Stimulated activated CD4-positive, alpha-beta T cell treated with anti-CD3 and anti-CD28 coated beads, TNF-alpha, amount 100 ng/mL, for 4 hours (primary cell): ENCODE results near the gene APP.
"Not testable (repeated sequence)": the region's sequence is repeated elsewhere in the genome, so short reads cannot be mapped to it uniquely, and the experiment has no call there.

ENCODE experiments used
- DNase-seq, 3 experiments: peaks; one replicate each; pipeline ENCODE4 v3.0.0-alpha.2; 2020; ENCODE audit warnings: low read depth in 3 of 3

The APP gene

DNA sequence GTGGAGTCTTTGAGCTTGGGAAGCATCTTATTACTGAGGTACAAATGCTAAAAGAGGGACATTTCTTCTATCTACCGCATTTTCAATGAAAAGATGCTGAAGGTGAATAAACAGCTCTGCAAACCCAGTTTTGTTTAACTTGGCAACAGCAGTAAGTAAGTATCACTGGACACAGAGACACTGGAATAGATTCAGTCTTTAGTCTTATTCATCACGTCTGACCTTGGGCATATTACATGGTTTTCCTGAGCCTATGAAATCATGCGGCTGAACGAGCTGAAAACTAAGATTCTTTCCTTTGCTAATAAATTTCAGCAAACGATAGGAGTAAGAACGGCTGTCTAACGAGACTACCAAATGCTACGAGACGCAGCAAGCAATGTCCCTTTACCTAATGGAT is 228.4 kb downstream of the APP start:
- no peak for DNase-seq

DNA sequence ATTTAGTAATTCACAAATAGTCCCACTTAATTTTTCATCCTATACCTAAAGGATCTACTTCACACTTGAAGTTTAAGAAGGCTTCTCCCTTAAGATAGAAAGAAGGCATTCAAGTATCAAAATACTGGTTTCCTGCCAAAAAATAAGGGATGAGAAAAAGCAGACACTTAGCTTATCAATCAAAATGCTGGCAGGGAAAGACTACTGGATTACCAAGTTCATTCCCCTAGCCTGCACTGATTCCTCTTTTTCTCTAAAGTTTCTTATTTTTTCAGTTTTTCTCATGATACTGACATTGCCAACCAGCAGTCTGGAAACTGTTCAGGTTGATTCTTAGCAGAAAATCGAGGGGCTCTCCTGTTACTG is 231.2 kb downstream of the APP start:
- no peak for DNase-seq

DNA sequence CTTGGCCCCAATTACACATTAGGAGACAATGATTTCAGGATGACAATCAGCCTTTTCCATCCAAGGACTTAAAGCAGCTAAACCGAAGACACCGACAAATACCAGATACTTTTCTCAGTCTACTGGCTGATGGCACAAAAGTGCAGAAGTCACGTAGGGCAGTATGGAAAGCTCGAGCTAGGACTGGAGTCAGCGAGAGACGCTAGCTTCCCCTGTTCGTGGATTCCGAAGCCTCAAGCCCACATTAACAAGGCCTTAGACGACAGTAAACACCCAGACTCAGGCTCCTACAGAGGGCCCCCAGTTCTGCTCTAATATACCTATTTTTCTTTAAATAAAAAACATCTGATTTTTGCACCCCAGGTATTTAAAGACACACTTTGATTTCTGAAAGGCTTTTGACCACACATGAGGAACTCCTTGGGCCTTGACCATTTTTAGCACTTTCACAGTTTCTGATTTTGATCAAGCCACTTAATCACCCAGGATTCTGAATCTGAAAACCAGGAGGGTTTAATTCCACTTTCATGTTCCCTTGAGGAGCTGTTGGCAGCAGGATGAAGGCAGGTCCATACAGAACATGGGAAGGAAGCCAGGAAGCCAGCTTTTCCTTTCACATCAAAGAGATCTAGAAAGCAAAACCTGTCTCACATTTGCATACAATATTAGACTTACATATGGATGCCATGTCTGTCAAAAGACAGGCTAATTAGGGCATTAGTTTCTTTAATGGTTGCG is 231.7 kb downstream of the APP start:
- no peak for DNase-seq

DNA sequence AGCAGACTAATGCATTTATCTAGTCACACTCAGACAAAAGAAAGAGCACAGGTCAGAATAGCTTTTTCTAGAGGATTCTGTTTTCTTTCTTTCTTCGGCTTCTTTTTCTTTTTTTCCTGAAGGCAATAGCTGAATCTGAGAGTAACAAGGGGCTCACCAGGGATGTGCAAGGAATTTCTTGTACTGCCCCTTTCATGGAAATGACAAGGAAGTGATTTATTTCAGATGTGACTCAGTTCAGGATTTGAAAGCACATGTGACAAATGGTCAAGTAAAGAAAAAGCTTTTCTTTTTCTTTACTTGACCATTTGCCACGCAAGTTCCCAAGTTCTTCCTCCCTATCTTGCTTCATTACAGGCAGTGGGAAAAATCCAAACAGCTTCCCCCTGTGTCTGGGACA is 233.8 kb downstream of the APP start:
- no peak for DNase-seq

DNA sequence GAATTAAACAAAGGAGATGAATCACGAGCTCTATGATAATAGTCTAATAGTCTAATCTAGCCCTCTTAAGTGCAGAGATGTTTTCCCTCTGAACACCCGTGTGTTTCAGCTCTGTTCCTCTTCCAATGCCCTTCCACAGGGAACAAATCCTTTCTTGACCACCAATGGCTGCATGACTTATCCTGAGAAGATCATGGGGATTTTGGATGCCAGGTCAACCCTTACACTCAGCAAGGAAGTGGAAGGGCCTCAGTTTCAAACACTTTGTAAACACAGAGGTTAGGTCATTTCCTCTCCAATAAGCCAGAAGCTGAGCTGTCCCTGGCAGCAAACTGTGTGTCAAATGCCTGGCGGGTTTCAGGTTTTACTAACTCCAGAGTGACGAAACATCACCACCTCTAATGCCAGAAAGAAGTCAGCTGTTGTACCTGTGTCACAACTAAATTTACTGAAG is 235.8 kb downstream of the APP start:
- DNase-seq: no peak

DNA sequence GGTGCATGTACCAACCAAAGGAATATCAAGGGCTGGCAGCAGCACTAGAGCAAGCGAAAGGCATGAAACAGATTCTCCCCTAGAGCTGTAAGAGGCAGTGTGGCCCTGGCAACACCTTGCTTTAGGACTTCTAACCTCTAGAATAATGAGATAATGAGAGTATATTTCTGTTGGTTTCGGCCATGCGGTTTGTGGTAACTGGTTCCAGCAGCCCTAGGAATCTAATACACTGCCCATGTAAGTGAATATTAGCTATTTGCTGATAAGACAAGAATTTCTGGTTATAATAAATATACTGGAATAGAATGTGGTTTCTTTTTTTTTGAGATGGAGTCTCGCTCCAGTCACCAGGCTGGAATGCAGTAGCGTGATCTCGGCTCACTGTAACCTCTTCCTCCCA is 236.4 kb downstream of the APP start:
- no peak for DNase-seq

DNA sequence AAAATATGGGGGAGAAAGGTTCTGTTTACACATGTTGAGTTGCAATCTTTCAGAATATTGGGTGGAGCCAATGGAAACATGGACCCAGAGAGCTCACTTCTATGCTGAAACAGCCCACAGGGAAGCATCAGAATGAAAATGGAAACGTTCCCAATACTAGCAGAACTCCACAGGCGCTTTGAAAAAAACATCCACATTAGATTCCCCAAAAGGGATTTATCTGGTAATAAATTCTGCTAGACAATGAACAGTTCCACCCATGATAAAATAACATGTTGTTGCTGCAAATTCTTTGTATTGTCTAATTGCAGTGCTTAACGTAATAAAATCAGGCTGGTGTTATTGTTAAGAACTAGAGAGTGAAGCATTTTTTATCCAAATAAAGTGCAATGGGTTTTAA is 238.8 kb downstream of the APP start:
- DNase-seq: no peak

DNA sequence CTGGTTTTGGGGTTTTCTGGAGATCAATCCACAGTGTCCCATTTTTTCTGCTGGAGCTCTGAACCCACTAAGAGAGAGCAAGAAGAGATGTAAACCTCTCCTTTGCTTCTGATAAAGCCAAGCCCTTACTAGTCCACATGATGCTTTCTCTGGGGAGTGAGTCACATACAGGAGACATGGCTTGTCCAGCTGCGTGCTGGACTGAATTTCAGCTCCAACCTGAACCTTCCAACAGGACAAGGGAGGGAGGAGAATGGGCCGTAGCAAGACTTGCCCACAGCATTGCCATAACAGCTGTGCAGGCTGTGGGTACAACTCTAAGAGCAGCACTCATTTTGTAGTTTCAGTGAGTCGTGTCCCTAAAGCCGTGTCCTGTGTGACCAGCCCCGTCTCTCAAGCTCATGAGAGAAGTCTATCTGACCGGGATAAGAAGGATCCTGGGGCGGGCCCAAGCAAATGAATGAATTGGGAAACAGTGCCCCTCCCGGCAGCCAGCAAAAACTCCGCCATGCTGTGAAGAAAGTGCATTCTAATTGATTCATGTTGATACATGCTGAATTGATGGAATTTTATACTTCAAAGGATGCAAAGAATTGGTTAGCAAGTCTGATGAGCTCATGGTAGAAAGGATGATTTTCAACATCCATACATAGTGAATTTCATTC is 240.6 kb downstream of the APP start:
- DNase-seq: no peak

DNA sequence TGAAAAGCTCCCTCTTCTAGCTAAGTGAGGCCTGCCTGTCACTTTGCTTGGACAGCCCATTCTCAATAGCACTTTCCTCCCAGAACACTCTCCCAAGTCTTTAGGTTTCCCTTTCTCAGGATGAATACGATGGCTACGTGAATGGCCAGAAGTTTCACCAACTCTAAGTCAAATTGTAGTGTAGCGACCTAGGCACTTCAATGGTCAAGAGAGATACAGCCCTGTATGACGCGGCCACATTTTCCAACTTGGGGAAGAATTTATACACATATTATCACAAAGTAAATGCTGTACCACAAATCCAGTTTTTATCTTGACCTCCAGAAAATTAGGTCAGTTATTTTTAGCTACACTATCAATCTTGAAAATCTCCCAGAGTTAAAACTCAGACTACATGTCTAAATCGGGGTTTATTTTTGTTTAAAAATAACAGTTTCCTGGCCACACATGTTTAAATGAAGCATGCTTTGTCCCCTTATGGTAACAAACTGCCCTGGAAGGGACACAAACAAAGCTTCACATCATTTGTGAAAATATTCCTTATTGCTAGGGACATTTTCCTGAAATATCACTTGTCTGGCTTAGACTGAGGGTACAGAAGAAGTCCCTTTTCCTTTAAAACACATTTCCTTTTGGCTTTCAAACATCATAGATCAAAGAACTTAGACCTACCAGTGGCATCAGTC is 243.2 kb downstream of the APP start:
- no peak for DNase-seq

DNA sequence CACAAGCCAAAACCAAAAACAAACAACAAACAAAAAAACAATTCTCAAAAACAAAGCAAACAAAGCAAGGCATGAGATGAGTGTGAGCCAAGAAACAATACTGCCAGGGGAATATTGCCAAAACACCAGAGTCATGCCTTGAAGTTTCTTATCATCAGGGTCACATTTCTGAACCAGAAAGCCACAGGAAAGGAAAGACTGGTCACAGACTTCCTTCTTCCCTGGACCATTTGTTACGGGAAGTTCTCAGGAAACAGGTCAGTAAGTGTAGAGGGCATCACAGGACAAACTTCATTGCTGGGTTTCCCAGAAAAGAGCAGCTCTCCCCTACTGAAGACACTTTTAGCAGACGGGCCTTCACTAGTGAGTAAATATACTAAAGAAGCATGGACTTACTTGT is 244.6 kb downstream of the APP start:
- no peak for DNase-seq

DNA sequence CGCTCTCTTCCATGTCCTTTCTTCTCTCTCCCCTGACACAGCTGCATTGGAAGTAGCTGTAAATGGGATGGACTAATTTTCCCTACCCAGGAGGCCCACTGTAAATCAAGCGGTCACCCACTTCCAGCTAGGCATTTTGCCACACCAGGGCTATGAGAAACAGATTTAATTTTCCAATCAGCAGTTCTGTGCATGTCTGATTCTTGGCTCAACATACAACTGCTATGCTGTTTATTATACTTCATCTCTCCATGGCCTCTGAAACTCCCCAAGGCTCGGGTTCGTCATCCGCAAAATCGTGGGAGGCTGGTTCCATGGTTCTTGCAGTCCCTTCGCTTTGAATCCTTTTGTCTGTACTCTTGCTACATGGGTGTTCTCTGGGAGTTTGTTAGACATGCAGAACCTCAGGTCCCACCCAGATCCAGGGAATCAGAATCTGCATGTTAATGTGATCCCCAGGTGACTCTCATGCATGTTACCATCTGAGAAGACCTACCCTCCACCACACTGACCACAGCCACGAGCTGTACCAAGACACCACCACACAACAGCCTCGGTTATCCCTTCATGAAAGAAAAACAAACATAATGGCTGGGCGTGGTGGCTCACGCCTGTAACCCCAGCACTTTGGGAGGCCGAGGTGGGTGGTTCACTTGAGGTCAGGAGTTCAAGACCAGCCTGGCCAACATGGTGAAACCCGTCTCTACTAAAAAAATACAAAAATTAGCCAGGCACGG is 245.3 kb downstream of the APP start:
- no peak for DNase-seq

DNA sequence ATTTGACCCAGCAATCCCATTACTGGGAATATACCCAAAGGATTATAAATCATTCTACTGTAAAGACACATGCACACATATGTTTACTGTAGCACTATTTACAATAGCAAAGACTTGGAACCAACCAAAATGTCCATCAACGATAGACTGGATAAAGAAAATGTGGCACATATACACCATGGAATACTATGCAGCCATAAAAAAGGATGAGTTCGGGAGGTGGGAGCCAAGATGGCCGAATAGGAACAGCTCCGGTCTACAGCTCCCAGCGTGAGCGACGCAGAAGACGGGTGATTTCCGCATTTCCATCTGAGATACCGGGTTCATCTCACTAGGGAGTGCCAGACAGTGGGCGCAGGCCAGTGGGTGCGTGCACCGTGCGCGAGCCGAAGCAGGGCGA is 252.4 kb downstream of the APP start:
- not testable (repeated sequence) for DNase-seq

DNA sequence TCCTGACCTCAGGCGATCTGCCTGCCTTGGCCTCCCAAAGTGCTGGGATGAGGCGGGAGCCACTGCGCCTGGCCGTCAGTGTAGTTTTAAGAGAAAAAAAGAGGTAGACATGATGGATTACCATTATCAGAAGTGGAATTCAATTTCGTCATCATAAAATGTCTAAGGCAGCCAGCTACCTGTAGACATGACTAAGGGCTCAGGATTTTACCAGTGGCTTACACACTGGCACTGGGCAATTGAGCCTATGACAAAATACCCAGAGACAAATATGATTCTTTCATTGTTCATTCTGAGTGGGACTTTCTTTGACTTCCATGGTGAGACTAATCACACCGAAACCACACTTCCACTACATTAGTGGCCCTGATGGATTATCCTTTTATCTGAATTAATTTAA is 254.3 kb downstream of the APP start:
- DNase-seq: no peak

DNA sequence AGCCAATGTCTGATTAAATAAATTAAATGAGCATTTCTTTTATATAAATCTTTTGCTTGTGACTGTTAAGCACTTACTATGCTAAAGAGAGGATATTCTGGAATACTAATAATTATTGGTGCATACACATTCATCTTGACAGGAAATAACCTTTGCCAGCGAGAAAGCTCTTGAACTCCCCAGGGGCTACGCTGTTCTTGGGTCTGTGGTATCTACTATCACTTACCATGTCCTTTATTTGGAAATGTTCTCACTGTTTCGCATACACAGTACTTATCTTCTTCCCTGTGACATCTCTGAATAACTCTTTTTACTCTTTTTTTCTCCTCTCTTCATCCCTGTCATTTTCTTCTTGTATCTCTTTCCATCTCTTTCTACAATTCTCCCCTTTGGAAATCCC is 257.1 kb downstream of the APP start:
- DNase-seq: no peak

DNA sequence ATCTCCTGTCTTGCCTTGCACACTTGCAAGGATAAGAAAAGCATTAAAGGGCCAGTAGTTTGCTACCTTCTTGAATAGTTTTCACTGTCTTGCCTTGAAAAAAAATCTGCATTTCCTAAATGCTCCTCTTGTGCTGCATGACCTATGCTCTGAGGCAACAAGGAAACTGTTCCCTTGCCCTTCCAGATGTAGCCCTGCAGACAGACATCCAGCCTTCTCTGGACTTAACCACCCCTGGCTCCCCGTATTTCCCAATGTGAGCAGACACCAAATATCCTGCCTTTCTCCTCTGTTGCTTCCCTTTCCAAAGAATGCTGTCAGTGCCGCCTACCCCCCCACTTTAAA is 258.2 kb downstream of the APP start:
- no peak for DNase-seq

DNA sequence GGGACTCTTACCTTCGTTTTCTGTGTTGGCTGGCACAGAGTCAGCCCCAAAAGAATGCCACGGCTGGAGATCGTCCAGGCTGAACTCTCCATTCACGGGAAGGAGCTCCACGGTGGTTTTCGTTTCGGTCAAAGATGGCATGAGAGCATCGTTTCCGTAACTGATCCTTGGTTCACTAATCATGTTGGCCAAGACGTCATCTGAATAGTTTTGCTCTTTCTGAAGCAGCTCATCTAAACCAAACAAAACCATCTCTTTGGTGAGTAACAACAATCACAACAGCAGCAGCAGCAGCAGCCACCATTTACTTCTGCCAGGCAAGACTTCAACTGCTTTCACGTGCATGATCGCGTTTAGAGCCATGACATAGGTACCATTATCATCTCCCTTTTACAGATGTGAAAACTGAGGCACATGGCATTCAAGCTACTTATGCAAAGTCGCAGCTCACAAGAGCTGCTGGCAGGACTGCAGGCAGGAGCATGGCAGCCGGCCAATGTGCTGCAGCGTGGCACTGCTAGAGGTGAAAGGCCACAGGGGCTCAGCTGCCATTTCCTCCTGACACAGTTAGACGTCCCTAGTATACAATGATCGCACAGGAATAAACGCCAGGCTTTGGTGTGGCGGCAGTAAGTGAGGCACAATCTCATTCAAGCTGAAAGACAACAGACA is 258.7 kb downstream of the APP start:
- DNase-seq: no peak

DNA sequence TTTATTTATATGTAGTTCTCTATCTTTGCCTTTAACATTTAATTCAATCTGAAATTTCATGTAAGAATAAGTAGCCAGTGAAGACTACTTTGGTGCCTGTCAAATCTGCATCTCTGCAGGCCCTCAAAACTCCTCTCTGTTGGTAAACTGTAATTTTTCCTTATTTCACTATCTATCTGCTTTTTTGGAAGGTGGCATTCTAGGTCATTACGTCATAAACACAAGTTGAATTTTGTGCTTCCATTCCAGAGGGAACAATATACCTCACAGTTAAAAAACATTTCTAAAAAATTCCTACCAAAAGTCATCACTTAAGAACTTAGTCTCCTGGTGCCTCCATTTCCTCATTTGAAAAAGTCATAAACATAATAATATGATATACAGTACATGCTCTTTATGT is 259.8 kb downstream of the APP start:
- DNase-seq: no peak

DNA sequence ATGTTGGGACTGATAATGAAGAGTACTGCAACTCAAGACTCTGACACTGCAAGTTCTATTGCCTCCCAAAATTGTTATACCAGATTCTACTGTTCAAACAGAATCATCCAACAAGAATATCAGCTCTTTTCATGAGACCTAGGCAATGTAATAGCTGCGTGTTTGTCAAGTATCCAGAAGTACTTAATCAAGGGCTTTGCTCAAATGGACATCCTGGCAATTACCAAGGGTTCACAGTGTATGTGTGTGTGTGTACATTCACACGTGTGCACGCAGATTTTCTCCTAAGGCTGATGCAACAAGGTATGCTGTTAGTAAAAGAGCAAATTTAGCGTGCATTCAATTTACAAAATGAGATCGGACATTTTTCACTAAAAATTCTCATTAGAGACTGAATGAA is 261.2 kb downstream of the APP start:
- DNase-seq: no peak

DNA sequence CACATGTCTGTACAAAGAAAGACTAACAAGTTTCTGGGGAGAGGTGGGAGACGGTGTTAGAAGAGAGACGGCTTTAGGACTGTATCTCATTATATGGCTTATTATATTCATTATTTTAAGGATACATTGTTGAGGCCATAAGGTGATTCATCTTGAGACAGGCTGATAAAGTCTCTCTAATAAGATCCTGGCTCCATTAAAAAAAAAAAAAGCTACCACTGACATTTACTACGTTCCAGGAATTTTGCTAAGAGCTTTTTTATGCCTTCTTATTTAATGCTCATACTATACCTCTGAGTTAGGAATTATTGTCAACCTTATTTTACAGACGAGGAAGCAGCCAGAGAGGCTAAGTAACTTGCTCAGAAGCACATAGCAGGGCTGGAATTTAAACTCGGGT is 262.1 kb downstream of the APP start:
- no peak for DNase-seq

DNA sequence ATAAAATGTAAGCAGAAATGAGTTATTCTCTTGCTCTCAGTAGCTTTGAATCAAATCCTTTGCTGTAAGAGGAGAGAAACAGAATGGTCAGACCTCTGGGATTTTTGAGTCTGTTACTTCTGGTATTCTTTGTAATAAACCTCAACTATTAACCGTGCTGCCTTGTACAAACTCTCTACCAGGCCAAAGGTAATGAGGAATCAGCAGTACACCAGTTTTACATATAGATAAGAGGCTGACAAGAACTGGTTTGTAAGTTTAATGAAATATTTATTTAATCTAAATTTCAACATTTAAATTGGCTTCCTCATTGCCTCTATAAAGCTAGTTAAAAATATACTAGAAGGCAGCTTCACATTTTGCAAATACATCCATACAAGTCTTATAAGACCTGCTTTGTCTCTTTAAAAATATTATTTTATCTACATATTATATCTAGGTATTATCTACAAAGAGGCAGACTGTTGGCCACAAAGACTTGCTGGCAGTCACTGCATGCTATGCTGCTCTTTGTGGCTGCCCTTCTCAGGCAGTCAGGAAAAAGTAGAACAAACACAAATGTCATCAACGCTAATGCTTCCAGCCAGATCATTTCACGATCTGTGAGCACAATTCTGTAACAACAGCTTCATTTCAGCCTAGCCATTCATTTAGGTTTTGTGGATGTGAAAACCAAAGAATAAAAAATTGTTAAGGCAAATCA is 262.8 kb downstream of the APP start:
- DNase-seq: no peak

DNA sequence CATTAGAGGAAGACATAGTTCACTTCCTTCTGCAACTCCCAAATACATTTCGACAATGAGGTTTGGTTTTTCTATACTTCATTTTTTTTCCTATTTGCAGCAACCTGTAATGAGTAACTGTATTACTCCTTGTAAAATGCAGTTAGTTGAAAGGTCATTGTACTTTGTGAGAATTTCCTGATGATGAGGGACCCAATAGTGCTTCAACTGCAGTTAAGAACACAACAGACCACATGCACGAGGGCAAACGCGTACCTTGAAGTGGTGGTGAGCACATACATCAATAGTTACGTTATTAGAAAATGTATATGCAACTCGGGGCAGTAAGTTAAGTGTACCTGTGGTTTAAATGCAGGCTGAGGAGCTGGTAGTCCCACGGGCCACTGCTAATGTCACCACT is 264.0 kb downstream of the APP start:
- no peak for DNase-seq
